Measurements from ENCODE around the gene CCN6. TPM values are rescaled to one million over a fixed set of nuclear protein-coding genes. Genes with fewer than 3 reads are reported as not detected.

Gene CCN6
- total RNA-seq, 1 experiment from 2014 or later: not detected

GRCh38 chr6:112065426-112065986, 11.6 kb downstream of the CCN6 start:
- H3K79me1 ChIP-seq (ENCODE audit: insufficient read depth, low read depth, low read length, poor library complexity, severe bottlenecking): no peaks in the 10 kb centered on the region
- no peak overlapping the region for H2BK15ac ChIP-seq (ENCODE audit: low read depth, low read length)
- no peak overlapping the region for H2BK5ac ChIP-seq (ENCODE audit: insufficient read length, low read length)
- H3K79me2 ChIP-seq (ENCODE audit: insufficient read depth, low read length): no peaks in the 10 kb centered on the region
- no peak overlapping the region for H3K27ac ChIP-seq (ENCODE audit: insufficient read length, low read depth, low read length)
- H3K27me3 ChIP-seq (ENCODE audit: insufficient read depth, low read length): no peaks in the 10 kb centered on the region
- Mint-ChIP-seq H3K27me3 (ENCODE audit: low read depth) (no peaks in the 10 kb centered on the region), H3K4me3 (no peak overlapping the region), H3K9me3 (no peaks in the 10 kb centered on the region), H3K36me3 (ENCODE audit: insufficient read depth in 1 of 3, low read depth in 3 of 3) (no peaks in the 10 kb centered on the region), H3K4me1 (no peaks in the 10 kb centered on the region), H3K27ac (no peak overlapping the region)
- H2BK20ac ChIP-seq (ENCODE audit: low read depth, low read length, poor library complexity, severe bottlenecking): no peak overlapping the region
- H3K56ac ChIP-seq (ENCODE audit: insufficient read length, low read depth, low read length): no peak overlapping the region
- H3K23ac ChIP-seq (ENCODE audit: insufficient read length, low read depth, low read length): no peak overlapping the region
- H3K18ac ChIP-seq (ENCODE audit: insufficient read length, low read depth, low read length): no peak overlapping the region
- H3T11ph ChIP-seq (ENCODE audit: low read length): no peak overlapping the region
- DNase-seq: no peak
- H2BK12ac ChIP-seq (ENCODE audit: insufficient read length, low read depth, low read length): no peak overlapping the region
- H4K91ac ChIP-seq (ENCODE audit: insufficient read length, low read depth, low read length): no peak overlapping the region
- no peak overlapping the region for H3K9ac ChIP-seq (ENCODE audit: extremely low read depth, insufficient read length, low read length)
- H3K23me2 ChIP-seq (ENCODE audit: insufficient read length, low read depth, low read length, poor library complexity, severe bottlenecking): no peaks in the 10 kb centered on the region
- no peak overlapping the region for H4K8ac ChIP-seq (replicated peaks; ENCODE audit: insufficient read length, low read depth, low read length)
- no peak overlapping the region for H4K5ac ChIP-seq (ENCODE audit: insufficient read length, low read depth, low read length)
- no peak overlapping the region for H3K4ac ChIP-seq (ENCODE audit: low read depth, low read length)
- H3K14ac ChIP-seq (ENCODE audit: insufficient read depth, low read length): no peak overlapping the region
- H3K4me1 ChIP-seq (ENCODE audit: insufficient read depth, low read length): no peaks in the 10 kb centered on the region
- H2BK120ac ChIP-seq (ENCODE audit: low read depth, low read length, poor library complexity, severe bottlenecking): no peak overlapping the region
- TF ChIP-seq, protein P1, sequence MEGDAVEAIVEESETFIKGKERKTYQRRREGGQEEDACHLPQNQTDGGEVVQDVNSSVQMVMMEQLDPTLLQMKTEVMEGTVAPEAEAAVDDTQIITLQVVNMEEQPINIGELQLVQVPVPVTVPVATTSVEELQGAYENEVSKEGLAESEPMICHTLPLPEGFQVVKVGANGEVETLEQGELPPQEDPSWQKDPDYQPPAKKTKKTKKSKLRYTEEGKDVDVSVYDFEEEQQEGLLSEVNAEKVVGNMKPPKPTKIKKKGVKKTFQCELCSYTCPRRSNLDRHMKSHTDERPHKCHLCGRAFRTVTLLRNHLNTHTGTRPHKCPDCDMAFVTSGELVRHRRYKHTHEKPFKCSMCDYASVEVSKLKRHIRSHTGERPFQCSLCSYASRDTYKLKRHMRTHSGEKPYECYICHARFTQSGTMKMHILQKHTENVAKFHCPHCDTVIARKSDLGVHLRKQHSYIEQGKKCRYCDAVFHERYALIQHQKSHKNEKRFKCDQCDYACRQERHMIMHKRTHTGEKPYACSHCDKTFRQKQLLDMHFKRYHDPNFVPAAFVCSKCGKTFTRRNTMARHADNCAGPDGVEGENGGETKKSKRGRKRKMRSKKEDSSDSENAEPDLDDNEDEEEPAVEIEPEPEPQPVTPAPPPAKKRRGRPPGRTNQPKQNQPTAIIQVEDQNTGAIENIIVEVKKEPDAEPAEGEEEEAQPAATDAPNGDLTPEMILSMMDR (conservative IDR thresholded peaks at IDR 0.05): no peak
- WGBS (ENCODE audit: extremely low coverage, insufficient read length, low lambda C conversion rate): 100% methylated on average over 3 of the region's 6 CpGs
- H3K9me3 ChIP-seq (ENCODE audit: control insufficient read depth, low read depth, low read length): no peaks in the 10 kb centered on the region
- H2AK5ac ChIP-seq (ENCODE audit: insufficient read length, low read length): no peak overlapping the region
- no peak overlapping the region for H3K4me2 ChIP-seq (ENCODE audit: insufficient read depth, insufficient read length, low read length)
- H4K20me1 ChIP-seq (ENCODE audit: control insufficient read depth, insufficient read depth, insufficient read length): no peaks in the 10 kb centered on the region
- no peak overlapping the region for H2AFZ ChIP-seq (ENCODE audit: low read length)
